ENCODE results near the gene RAD18. TPM values are rescaled to one million over a fixed set of nuclear protein-coding genes. Genes with fewer than 3 reads are reported as not detected.

Gene RAD18
- total RNA-seq, 3 donors from 2014 or later (not counting 1 experiment from before 2014, with no cell fraction given) = 19.8 to 23.3 (median 22.5) TPM

GRCh38 chr3:8885536-8886316, 77.5 kb downstream of the RAD18 start:
- Histone ChIP-seq H3K9me3 (ENCODE audit: control insufficient read depth, insufficient read depth, low read length) (no peaks in the 10 kb centered on the region), H3K4me3 (ENCODE audit: low read length) (no peak overlapping the region), H3K27ac (ENCODE audit: low read length) (no peak overlapping the region), H3K27me3 (ENCODE audit: control insufficient read depth, insufficient read depth, low read length) (no peaks in the 10 kb centered on the region), H3K4me1 (ENCODE audit: control insufficient read depth, insufficient read depth, low read length) (no peaks in the 10 kb centered on the region), H3K36me3 (ENCODE audit: control insufficient read depth, insufficient read depth, low read length) (peaks cover 9% of the 10 kb centered on the region)
- DNase-seq (no peak), ATAC-seq (no peak)
- Mint-ChIP-seq H3K4me3 (no peak overlapping the region), H3K36me3 (peaks cover 25% of the 10 kb centered on the region), H3K27me3 (ENCODE audit: low read depth in 2 of 2) (no peaks in the 10 kb centered on the region), H3K9me3 (no peaks in the 10 kb centered on the region), H3K4me1 (no peaks in the 10 kb centered on the region), H3K27ac (no peak overlapping the region)
- intact Hi-C loops (cut with micrococcal nuclease) = no loop called here
- no peak for TF ChIP-seq CTCF (IDR thresholded peaks at IDR 0.05)

- H3K27me3 ChIP-seq (ENCODE audit: control insufficient read depth, insufficient read depth, low read length) = no peaks in the 10 kb centered on the region
- intact Hi-C loops (cut with micrococcal nuclease) = no loop called here
- 100% methylated on average over 1 of the region's 1 CpG for WGBS (ENCODE audit: insufficient coverage)
- no peak overlapping the region for H3K27ac Mint-ChIP-seq
- no peaks in the 10 kb centered on the region for H3K27me3 Mint-ChIP-seq (ENCODE audit: low read depth in 2 of 2)
- no peaks in the 10 kb centered on the region for H3K9me3 Mint-ChIP-seq
- DNase-seq (no peak), ATAC-seq (no peak)
- H3K36me3 ChIP-seq (ENCODE audit: control insufficient read depth, insufficient read depth, low read length) = peaks cover 11% of the 10 kb centered on the region
- no peaks in the 10 kb centered on the region for H3K4me1 ChIP-seq (ENCODE audit: control insufficient read depth, insufficient read depth, low read length)
- no peaks in the 10 kb centered on the region for H3K9me3 ChIP-seq (ENCODE audit: control insufficient read depth, insufficient read depth, low read length)
- H3K4me3 Mint-ChIP-seq = no peak overlapping the region
- H3K4me3 ChIP-seq (ENCODE audit: low read length) = no peak overlapping the region
- no peak overlapping the region for H3K27ac ChIP-seq (ENCODE audit: low read length)
- peaks cover 25% of the 10 kb centered on the region for H3K36me3 Mint-ChIP-seq
- H3K4me1 Mint-ChIP-seq = no peaks in the 10 kb centered on the region
- no peak for TF ChIP-seq CTCF (IDR thresholded peaks at IDR 0.05)
Measured at GRCh38 chr3:8884630-8885290, 78.5 kb downstream of the RAD18 start.

GRCh38 chr3:8882642-8883041, 80.6 kb downstream of the RAD18 start:
- Histone ChIP-seq H3K27me3 (ENCODE audit: control insufficient read depth, insufficient read depth, low read length) (no peaks in the 10 kb centered on the region), H3K9me3 (ENCODE audit: control insufficient read depth, insufficient read depth, low read length) (no peaks in the 10 kb centered on the region), H3K4me1 (ENCODE audit: control insufficient read depth, insufficient read depth, low read length) (no peaks in the 10 kb centered on the region), H3K36me3 (ENCODE audit: control insufficient read depth, insufficient read depth, low read length) (peaks cover 8% of the 10 kb centered on the region), H3K27ac (ENCODE audit: low read length) (no peak overlapping the region), H3K4me3 (ENCODE audit: low read length) (no peak overlapping the region)
- DNase-seq = no peak
- 86% methylated on average over 3 of the region's 3 CpGs for WGBS (ENCODE audit: insufficient coverage)
- intact Hi-C loops (cut with micrococcal nuclease) = no loop called here
- Mint-ChIP-seq H3K9me3 (no peaks in the 10 kb centered on the region), H3K36me3 (peaks cover 15% of the 10 kb centered on the region), H3K27ac (no peak overlapping the region), H3K4me1 (peaks cover 0 to 2% of the 10 kb centered on the region in 2 donors), H3K4me3 (no peak overlapping the region), H3K27me3 (ENCODE audit: low read depth in 2 of 2) (no peaks in the 10 kb centered on the region)
- no peak for TF ChIP-seq CTCF (IDR thresholded peaks at IDR 0.05)
- no peak for ATAC-seq

Data from natural killer cell (primary cell).